AG08395 (cell line): Measurements from ENCODE around the gene CFAP65.

Experiments
- DNase-seq: peaks from one replicate; pipeline ENCODE4 v3.0.0; 2012; ENCODE audit warnings: mixed read lengths, low spot score

Gene CFAP65

DNA sequence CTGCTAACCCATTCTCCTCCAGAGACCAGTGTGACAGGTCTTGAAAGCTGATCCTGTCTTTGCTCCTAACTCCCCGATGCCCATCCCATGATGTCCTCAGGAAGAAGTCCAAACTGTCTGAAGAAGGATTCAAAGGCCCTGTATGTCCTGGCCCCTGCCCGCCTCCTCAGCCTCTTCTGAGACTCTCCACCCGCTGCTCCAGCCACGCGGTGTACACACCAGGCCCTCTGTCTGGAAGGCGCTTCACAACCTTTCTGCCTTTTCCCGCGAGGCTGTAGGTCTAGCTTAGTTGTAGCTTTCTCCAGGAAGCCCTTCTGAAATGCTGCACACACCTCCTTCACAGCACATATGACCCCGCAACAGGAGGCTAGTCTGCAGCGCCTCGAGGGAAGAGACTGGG, 24.6 kb downstream of the CFAP65 start:
- DNase-seq, result no peak

GRCh38 chr2:219010873-219011272, 30.4 kb downstream of the CFAP65 start:
- no peak for DNase-seq

DNA sequence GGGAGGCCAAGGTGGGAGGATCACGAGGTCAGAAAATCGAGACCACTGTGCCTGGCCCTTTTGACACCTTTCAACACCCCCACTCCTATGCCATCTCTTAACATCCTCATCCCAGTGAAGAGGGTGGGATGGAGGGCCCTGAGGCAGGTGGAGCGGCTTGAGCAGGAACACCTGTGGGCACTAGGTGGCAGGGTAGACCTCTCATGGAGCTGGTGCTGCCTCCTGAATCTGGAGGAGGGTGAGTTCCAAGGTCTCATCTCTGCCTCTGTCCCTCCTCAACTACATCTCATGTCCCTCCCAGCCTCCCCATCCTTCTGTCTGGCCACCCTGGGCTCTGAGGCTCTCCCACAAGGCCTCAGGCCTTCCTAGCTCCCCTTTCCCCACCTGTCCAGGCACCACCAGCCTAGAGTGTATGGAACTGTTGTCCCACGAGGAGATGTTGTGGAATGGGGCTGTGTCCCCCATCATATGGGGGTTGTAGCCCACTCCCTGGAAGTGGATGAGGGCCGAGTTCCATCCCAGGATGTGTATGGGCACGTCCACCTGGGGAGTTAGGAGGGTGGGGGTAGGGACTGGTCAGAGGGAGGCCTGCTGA, 31.1 kb downstream of the CFAP65 start:
- no peak for DNase-seq

DNA sequence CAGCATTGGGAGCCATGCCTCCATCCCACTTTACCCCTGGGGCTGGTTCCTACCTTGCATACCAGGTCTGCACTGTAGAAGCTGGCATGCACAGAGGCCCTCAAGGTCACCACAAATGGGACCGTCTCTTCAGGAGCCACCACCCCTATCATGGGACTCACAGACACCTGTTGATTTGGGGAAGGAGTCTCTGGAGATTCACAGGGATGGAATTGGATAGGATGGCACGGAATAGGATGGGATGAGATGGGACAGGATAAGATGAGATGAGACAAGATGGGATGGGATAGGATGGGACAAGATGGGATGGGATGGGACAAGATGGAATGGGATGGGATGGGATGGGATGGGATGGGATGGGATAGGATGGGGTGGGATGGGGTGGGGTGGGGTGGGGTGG, 32.0 kb downstream of the CFAP65 start:
- no peak for DNase-seq

DNA sequence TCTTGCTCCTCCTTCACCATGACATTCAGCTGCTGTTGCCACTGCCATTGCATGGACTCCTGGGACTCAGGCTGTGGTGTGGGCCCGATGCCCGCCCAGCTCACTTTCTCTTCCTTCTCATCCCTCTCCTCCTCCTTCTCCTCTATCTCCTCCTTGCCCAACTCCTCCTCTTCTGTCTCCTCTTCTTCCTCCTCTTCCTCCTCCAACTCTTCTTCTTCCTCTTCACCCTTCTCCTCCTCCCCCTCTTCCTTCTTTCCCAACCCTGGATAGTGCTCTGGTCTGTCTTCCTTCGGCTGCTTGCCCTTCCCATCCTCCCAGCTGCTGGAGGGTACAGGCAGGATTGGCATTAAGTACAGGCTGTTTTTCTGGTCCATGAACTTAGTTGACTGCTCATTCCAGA, 37.3 kb downstream of the CFAP65 start:
- DNase-seq, result no peak

DNA sequence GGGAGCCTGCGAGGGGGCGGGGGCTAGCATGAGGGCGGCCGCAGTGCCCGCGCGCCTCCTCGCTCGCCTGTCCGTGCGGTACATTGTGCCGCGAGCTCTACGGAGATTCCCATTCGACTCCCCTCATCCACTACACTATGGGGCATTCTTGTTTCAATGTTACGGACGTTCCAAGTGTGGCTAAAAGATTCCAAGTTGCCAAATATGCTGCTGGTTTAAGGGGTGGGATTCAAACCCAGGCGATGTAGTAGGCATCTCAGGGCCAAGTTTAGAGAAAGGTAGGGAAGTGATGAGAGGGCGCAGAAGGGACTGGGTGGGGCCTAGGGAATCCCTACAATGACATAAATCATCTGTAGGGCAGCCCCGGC, 38.1 kb downstream of the CFAP65 start:
- no peak for DNase-seq

DNA sequence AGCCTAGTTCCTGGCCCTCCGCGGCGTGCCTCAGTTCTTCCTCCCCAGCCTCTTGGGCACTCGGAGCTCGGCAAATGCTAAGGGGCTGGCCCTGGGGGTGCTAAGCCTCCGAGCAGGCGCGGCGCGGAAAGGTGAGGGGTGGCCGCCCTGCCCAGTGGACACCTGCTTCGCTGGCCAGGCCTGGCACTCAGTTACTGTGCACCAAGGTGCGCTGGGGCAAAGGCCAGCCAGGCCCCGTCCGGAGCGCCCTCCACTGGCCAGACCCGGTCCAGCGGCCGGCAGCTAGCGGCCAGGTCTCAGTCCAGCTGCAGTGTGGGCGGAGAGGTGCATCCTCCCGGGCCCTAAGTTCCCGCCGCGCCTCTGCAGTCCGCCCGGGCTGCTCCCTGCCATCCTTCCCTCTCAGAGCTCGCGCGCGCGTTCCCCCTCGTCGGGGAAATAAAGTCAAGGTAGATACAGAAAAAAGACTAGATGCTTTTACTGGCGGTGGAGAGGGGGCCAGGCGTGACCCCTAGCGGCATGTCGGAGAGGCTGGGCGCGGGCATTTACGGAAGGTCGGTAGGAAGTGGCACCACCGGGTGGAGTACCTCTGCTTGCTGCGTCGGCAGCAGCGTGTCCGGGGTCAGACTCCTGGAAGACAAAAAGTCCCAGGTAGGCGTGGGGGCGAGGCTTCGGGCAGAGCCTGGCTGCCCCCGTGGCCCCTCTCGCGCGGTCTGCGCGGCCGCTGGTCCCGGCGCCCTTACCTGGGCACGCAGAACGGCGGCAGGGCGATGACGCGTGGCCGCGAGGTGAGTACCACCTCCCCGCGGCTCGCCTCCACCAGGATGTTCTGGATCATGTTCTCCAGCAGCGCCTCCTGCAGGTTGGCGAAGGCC, 38.7 kb downstream of the CFAP65 start:
- DNase-seq, result no peak

- DNase-seq, result no peak
These were observed 39.5 kb downstream of the CFAP65 start for GRCh38 chr2:219001577-219002394.

GRCh38 chr2:219001100-219001576, 40.2 kb downstream of the CFAP65 start:
- no peak for DNase-seq

- DNase-seq, result no peak
These were observed 40.8 kb downstream of the CFAP65 start for GRCh38 chr2:219000569-219000960.

DNA sequence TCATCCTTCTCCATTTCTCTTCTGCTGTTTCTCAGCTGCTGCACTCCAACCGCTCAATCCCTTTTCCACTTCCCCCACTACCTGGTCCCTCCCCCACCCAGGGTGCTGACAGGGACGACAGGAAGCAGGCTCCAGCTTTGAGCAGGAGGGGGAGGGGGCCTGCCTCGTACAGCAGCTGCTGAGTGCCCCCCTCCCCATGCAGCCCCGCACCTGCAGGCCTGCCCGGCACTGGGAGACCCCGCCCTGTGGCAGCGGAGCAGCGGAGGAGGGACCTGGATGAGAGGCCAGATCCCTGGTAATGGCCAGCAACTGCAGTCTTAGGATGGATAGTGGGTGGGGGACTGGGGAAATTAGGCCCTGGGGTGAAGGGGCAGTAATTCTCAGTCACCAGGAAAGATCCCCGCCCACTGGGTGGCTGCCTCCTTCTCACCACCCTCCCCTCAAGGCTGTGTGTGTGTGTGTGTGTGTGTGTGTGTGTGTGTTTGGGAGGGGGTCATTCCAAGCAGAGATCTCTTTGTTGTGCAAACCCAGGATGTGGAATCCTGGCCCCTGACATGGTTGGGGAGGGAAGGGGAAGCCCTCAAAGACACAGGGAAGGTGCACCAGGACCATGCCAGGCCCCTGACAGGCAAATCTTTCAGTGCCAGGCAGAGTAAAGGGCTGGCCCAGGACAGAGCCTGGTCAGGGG, 41.3 kb downstream of the CFAP65 start:
- no peak for DNase-seq

- no peak for DNase-seq
These were observed 42.1 kb downstream of the CFAP65 start for GRCh38 chr2:218999021-218999880.

DNA sequence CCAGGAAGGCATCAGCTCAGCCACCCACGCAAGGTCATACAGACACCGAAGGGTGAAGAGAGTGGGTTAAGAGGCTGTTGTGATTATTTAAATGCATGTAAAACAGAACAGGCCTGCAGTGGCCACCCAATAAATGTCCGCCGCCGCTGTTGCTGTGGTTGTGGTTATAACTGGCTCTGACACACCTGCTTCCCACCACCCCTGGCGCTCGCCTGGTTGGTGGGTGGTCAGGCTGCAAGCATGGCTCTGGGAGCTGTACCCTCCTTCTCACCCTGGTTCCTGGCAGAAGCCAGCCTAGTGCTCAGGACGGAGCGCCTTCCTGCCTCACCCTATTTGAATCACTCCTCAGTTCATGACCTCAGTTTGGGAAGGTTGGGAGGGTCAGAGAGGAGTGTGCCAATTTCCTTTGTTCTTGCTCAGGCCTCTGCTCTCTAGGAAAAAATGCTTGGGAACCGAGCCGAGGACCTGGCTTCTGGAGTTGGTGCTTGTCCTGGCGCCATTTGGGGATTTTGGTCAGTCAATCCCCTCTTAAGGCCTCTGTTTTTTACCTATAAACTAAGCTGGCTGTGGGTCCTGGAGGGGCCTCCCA, 42.8 kb downstream of the CFAP65 start:
- no peak for DNase-seq

- no peak for DNase-seq
These were observed 43.6 kb downstream of the CFAP65 start for GRCh38 chr2:218997731-218998130.

GRCh38 chr2:218996937-218997336, 44.4 kb downstream of the CFAP65 start:
- no peak for DNase-seq

- DNase-seq, result peak; percentile 95
These were observed 45.2 kb downstream of the CFAP65 start for GRCh38 chr2:218995972-218996711.

- no peak for DNase-seq
These were observed 45.8 kb downstream of the CFAP65 start for GRCh38 chr2:218995561-218995960.

DNA sequence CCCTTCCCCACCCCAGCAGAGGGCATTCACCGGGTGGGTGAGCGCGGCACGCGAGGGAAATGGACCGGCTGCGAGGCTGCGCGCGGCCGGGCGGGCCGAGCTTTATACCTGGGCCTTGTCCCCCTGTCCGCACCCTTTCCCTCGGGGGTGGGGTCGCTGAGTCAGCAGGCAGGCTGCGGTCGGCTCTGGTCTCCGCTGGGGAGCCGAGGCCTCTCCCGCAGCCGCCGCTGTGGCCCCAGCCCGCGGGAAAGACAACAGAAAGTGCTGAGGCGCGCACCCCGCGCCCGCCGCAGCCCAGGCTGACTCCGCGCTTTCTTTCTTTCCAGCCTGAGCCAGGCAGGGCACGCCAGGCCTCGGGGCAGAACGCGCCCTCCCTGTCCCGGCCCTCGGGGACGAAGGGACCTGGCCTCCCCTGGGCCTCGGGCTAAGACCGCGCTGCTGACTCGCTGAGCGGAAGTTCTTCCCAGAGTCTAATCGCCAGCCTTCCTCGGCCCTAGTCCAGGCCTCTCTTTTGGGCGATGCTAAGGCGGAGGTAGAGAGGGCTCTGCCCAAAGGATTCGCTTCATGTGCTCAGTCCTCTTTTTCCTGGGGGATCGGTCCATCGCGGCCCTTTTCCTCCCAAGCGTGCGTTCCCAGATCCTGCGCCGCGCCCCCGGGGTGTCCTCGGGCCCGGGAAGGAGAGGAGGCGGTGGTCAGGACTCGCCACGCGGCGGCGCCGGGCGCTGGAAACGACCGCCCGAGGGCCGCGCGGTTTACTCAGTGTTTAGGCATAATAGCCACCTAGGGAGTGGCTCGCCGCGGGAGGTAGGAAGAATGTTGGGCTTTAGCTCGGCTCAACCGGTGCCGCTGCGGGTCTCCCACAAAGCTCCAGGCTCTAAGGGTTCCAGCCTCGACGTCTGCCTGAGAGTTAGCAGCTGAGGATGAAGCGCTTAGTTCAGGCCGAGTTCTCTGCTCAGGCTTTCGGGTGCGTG, 47.7 kb downstream of the CFAP65 start, which contains the start of gene CRYBA2:
Gene CRYBA2 (minus strand): TSS at position 78 of the 971 bp plus-strand sequence. CDS start 246 bp downstream, outside the sequence.
- no peak for DNase-seq
